Measurements from ENCODE around the gene TXNDC15.

DNA sequence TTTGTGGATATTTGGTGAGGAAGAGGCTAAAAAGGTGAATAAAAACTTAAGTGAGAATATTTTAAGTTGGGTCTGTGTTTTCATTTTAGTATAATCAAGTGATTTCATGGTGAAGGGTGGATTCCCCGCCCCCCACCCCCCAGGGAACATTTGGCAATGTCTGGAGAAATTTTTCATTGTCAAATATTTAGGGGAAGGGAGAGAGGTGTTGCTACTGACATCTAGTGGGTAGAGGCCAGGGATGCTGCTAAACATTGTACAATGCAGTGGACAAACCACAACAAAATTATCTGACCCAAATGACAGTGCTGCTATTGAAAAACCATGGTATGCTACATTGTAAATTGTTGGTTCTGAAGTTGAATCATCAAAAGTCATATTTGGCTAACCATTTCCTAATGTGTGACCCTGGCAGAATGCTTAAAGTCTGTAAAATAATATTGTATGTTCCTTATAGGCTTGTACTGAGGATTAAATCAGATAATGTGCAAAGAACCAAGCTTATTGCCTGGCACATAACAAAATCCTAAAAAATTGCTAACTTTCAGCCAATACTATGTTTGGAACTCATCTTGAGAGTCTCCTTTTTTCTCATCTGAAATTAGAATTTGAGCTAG, 22.8 kb upstream of the TXNDC15 start:
- TF ChIP-seq, protein P1, sequence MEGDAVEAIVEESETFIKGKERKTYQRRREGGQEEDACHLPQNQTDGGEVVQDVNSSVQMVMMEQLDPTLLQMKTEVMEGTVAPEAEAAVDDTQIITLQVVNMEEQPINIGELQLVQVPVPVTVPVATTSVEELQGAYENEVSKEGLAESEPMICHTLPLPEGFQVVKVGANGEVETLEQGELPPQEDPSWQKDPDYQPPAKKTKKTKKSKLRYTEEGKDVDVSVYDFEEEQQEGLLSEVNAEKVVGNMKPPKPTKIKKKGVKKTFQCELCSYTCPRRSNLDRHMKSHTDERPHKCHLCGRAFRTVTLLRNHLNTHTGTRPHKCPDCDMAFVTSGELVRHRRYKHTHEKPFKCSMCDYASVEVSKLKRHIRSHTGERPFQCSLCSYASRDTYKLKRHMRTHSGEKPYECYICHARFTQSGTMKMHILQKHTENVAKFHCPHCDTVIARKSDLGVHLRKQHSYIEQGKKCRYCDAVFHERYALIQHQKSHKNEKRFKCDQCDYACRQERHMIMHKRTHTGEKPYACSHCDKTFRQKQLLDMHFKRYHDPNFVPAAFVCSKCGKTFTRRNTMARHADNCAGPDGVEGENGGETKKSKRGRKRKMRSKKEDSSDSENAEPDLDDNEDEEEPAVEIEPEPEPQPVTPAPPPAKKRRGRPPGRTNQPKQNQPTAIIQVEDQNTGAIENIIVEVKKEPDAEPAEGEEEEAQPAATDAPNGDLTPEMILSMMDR (IDR thresholded peaks at IDR 0.05), result peak in 2 of 4 experiments; percentile 7 to 43
- TF ChIP-seq POLR2AphosphoS5 (IDR thresholded peaks at IDR 0.05), result no peak
- TF ChIP-seq POLR2A (IDR thresholded peaks at IDR 0.05), result no peak
- no peak for TF ChIP-seq EP300 (IDR thresholded peaks at IDR 0.05)
